ENCODE results near the gene SOX8. TPM values are rescaled to one million over a fixed set of nuclear protein-coding genes. Genes with fewer than 3 reads are reported as not detected.
"Not testable (repeated sequence)": the region's sequence is repeated elsewhere in the genome, so short reads cannot be mapped to it uniquely, and the experiment has no call there.

SOX8 gene
- polyA plus RNA-seq, 6 donors from 2014 or later, result not detected

GRCh38 chr16:1025183-1025809 lies 43.7 kb downstream of the SOX8 start:
- H3K27me3 Mint-ChIP-seq, result peaks cover 0 to 12% (median 0%) of the 10 kb centered on the region in 3 donors
- H3K27ac Mint-ChIP-seq; H3K4me3 Mint-ChIP-seq; H3K36me3 Mint-ChIP-seq; DNase-seq; H3K9me3 Mint-ChIP-seq; ATAC-seq (ENCODE audit: low read depth in 2 of 2); H3K4me1 Mint-ChIP-seq: not testable (repeated sequence)

GRCh38 chr16:1026057-1026783 lies 44.6 kb downstream of the SOX8 start:
- H3K4me3 Mint-ChIP-seq, result no peak overlapping the region
- ATAC-seq (ENCODE audit: low read depth in 2 of 2) (no peak), DNase-seq (no peak)
- peaks cover 0 to 6% (median 0%) of the 10 kb centered on the region in 3 donors for H3K4me1 Mint-ChIP-seq
- no peak overlapping the region for H3K27ac Mint-ChIP-seq
- H3K36me3 Mint-ChIP-seq, result no peaks in the 10 kb centered on the region
- peaks cover 0 to 2% (median 0%) of the 10 kb centered on the region in 7 donors for H3K9me3 Mint-ChIP-seq
- H3K27me3 Mint-ChIP-seq, result peaks cover 0 to 12% (median 0%) of the 10 kb centered on the region in 3 donors

GRCh38 chr16:1026784-1027500 lies 45.4 kb downstream of the SOX8 start:
- no peak for DNase-seq
- no peaks in the 10 kb centered on the region for H3K36me3 Mint-ChIP-seq

GRCh38 chr16:1027501-1027815 lies 45.9 kb downstream of the SOX8 start:
- Mint-ChIP-seq H3K4me3 (no peak overlapping the region), H3K36me3 (no peaks in the 10 kb centered on the region), H3K9me3 (peaks cover 0 to 2% (median 0%) of the 10 kb centered on the region in 7 donors), H3K27ac (no peak overlapping the region), H3K4me1 (peaks cover 0 to 6% (median 0%) of the 10 kb centered on the region in 3 donors), H3K27me3 (peaks cover 0 to 12% (median 0%) of the 10 kb centered on the region in 3 donors)
- no peak for DNase-seq
- no peak for ATAC-seq (ENCODE audit: low read depth in 2 of 2)

More at GRCh38 chr16:1026784-1027500, 45.4 kb downstream of the SOX8 start:
- Mint-ChIP-seq H3K27ac (no peak overlapping the region), H3K27me3 (peaks cover 0 to 12% (median 0%) of the 10 kb centered on the region in 3 donors), H3K4me3 (no peak overlapping the region), H3K9me3 (peaks cover 0 to 2% (median 0%) of the 10 kb centered on the region in 7 donors), H3K4me1 (peaks cover 0 to 6% (median 0%) of the 10 kb centered on the region in 3 donors)
- no peak for ATAC-seq (ENCODE audit: low read depth in 2 of 2)

- H3K27ac Mint-ChIP-seq, result no peak overlapping the region
- H3K4me1 Mint-ChIP-seq, result peaks cover 0 to 6% (median 0%) of the 10 kb centered on the region in 3 donors
- ATAC-seq (ENCODE audit: low read depth in 2 of 2), result no peak
Observed at GRCh38 chr16:1028056-1028455, 46.5 kb downstream of the SOX8 start.

GRCh38 chr16:1028524-1029258 lies 47.1 kb downstream of the SOX8 start:
- Mint-ChIP-seq H3K27ac (no peak overlapping the region), H3K4me3 (no peak overlapping the region), H3K36me3 (no peaks in the 10 kb centered on the region), H3K4me1 (peaks cover 0 to 6% (median 0%) of the 10 kb centered on the region in 3 donors), H3K9me3 (peaks cover 0 to 2% (median 0%) of the 10 kb centered on the region in 7 donors), H3K27me3 (peaks cover 0 to 12% (median 0%) of the 10 kb centered on the region in 3 donors)
- ATAC-seq (ENCODE audit: low read depth in 2 of 2), result no peak
- DNase-seq, result no peak

More at GRCh38 chr16:1028056-1028455, 46.5 kb downstream of the SOX8 start:
- Mint-ChIP-seq H3K36me3 (no peaks in the 10 kb centered on the region), H3K4me3 (no peak overlapping the region), H3K9me3 (peaks cover 0 to 2% (median 0%) of the 10 kb centered on the region in 7 donors), H3K27me3 (peaks cover 0 to 12% (median 0%) of the 10 kb centered on the region in 3 donors)
- no peak for DNase-seq

GRCh38 chr16:1029259-1029545 lies 47.6 kb downstream of the SOX8 start:
- H3K27me3 Mint-ChIP-seq, result peaks cover 0 to 12% (median 0%) of the 10 kb centered on the region in 3 donors
- no peak overlapping the region for H3K4me3 Mint-ChIP-seq
- DNase-seq (no peak), ATAC-seq (ENCODE audit: low read depth in 2 of 2) (no peak)
- peaks cover 0 to 6% (median 0%) of the 10 kb centered on the region in 3 donors for H3K4me1 Mint-ChIP-seq
- no peak overlapping the region for H3K27ac Mint-ChIP-seq
- H3K36me3 Mint-ChIP-seq, result no peaks in the 10 kb centered on the region
- H3K9me3 Mint-ChIP-seq, result peaks cover 0 to 2% (median 0%) of the 10 kb centered on the region in 7 donors

- ATAC-seq (ENCODE audit: low read depth in 2 of 2), result no peak
Observed at GRCh38 chr16:1030473-1030901, 48.9 kb downstream of the SOX8 start.

GRCh38 chr16:1031666-1032065 lies 50.1 kb downstream of the SOX8 start:
- H3K4me1 Mint-ChIP-seq, result peaks cover 0 to 6% (median 0%) of the 10 kb centered on the region in 3 donors
- H3K9me3 Mint-ChIP-seq, result peaks cover 0 to 2% (median 0%) of the 10 kb centered on the region in 7 donors
- DNase-seq (no peak), ATAC-seq (ENCODE audit: low read depth in 2 of 2) (no peak)
- peaks cover 0 to 12% (median 0%) of the 10 kb centered on the region in 3 donors for H3K27me3 Mint-ChIP-seq
- no peak overlapping the region for H3K4me3 Mint-ChIP-seq
- H3K27ac Mint-ChIP-seq, result no peak overlapping the region
- H3K36me3 Mint-ChIP-seq, result no peaks in the 10 kb centered on the region

More at GRCh38 chr16:1030473-1030901, 48.9 kb downstream of the SOX8 start:
- no peak for DNase-seq
- H3K27me3 Mint-ChIP-seq, result peaks cover 0 to 12% (median 0%) of the 10 kb centered on the region in 3 donors
- H3K4me3 Mint-ChIP-seq, result no peak overlapping the region
- peaks cover 0 to 6% (median 0%) of the 10 kb centered on the region in 3 donors for H3K4me1 Mint-ChIP-seq
- H3K36me3 Mint-ChIP-seq, result no peaks in the 10 kb centered on the region
- H3K9me3 Mint-ChIP-seq, result peaks cover 0 to 2% (median 0%) of the 10 kb centered on the region in 7 donors
- no peak overlapping the region for H3K27ac Mint-ChIP-seq

- H3K4me1 Mint-ChIP-seq, result peaks cover 0 to 6% (median 0%) of the 10 kb centered on the region in 3 donors
- H3K36me3 Mint-ChIP-seq, result no peaks in the 10 kb centered on the region
- H3K9me3 Mint-ChIP-seq, result peaks cover 0 to 2% (median 0%) of the 10 kb centered on the region in 7 donors
Observed at GRCh38 chr16:1032607-1033006, 51.0 kb downstream of the SOX8 start.

GRCh38 chr16:1033128-1033679 lies 51.6 kb downstream of the SOX8 start:
- Mint-ChIP-seq H3K36me3 (no peaks in the 10 kb centered on the region), H3K4me1 (peaks cover 0 to 6% (median 0%) of the 10 kb centered on the region in 3 donors)

More at GRCh38 chr16:1032607-1033006, 51.0 kb downstream of the SOX8 start:
- peaks cover 0 to 12% (median 0%) of the 10 kb centered on the region in 3 donors for H3K27me3 Mint-ChIP-seq
- DNase-seq, result no peak
- no peak for ATAC-seq (ENCODE audit: low read depth in 2 of 2)
- no peak overlapping the region for H3K4me3 Mint-ChIP-seq
- no peak overlapping the region for H3K27ac Mint-ChIP-seq

GRCh38 chr16:1034230-1035065 lies 52.9 kb downstream of the SOX8 start:
- no peak for DNase-seq
- no peak overlapping the region for H3K27ac Mint-ChIP-seq
- H3K27me3 Mint-ChIP-seq, result peaks cover 0 to 15% (median 9%) of the 10 kb centered on the region in 3 donors
- H3K4me3 Mint-ChIP-seq, result no peak overlapping the region
- H3K4me1 Mint-ChIP-seq, result peaks cover 0 to 4% (median 0%) of the 10 kb centered on the region in 3 donors
- H3K9me3 Mint-ChIP-seq, result peaks cover 0 to 2% (median 0%) of the 10 kb centered on the region in 7 donors
- no peak for ATAC-seq (ENCODE audit: low read depth in 2 of 2)
- H3K36me3 Mint-ChIP-seq, result no peaks in the 10 kb centered on the region

More at GRCh38 chr16:1033128-1033679, 51.6 kb downstream of the SOX8 start:
- peaks cover 0 to 13% (median 4%) of the 10 kb centered on the region in 3 donors for H3K27me3 Mint-ChIP-seq
- H3K4me3 Mint-ChIP-seq, result no peak overlapping the region
- peaks cover 0 to 2% (median 0%) of the 10 kb centered on the region in 7 donors for H3K9me3 Mint-ChIP-seq
- ATAC-seq (ENCODE audit: low read depth in 2 of 2) (no peak), DNase-seq (no peak)
- no peak overlapping the region for H3K27ac Mint-ChIP-seq

Measured in naive B cell (primary cell).